Kidney epithelial cell (primary cell): ENCODE data around the gene ASIC3. TPM values are rescaled to one million over a fixed set of nuclear protein-coding genes. Genes with fewer than 3 reads are reported as not detected.
"Not testable (repeated sequence)": the region's sequence is repeated elsewhere in the genome, so short reads cannot be mapped to it uniquely, and the experiment has no call there.

ENCODE experiments used
- DNase-seq: peaks from one replicate; pipeline ENCODE4 v3.0.0-alpha.2; 2010; ENCODE audit warnings: low read depth
- H3K27me3 ChIP-seq: 2 replicates; pipeline ENCODE4 v1.6.0; 2011; ENCODE audit warnings: low read length; ENCODE audit not compliant: control insufficient read depth, insufficient read depth
- H3K36me3 ChIP-seq: 2 replicates; pipeline ENCODE4 v1.5.1; 2011; ENCODE audit warnings: low read length; ENCODE audit not compliant: control insufficient read depth, insufficient read depth
- H3K4me3 ChIP-seq: 2 replicates; pipeline ENCODE4 v1.5.1; 2011; ENCODE audit warnings: low read depth, mild to moderate bottlenecking, control low read depth, low read length
- total RNA-seq: library from RNA; depleted of rRNA; stranded (reverse); fragments of >200 nt; gene quantifications from 2 replicates; pipeline ENCODE4 v1.2.3, GENCODE V29; 2015
- TF ChIP-seq, protein P1 (sequence below): IDR thresholded peaks from 2 replicates; pipeline ENCODE4 v1.5.1; 2011; ENCODE audit warnings: mild to moderate bottlenecking, moderate library complexity, low read length, control low read depth, inconsistent platforms; ENCODE audit not compliant: insufficient read depth, poor library complexity, severe bottlenecking

The ASIC3 gene
- total RNA-seq, 1 donor from 2014 or later = 0.04 TPM

DNA sequence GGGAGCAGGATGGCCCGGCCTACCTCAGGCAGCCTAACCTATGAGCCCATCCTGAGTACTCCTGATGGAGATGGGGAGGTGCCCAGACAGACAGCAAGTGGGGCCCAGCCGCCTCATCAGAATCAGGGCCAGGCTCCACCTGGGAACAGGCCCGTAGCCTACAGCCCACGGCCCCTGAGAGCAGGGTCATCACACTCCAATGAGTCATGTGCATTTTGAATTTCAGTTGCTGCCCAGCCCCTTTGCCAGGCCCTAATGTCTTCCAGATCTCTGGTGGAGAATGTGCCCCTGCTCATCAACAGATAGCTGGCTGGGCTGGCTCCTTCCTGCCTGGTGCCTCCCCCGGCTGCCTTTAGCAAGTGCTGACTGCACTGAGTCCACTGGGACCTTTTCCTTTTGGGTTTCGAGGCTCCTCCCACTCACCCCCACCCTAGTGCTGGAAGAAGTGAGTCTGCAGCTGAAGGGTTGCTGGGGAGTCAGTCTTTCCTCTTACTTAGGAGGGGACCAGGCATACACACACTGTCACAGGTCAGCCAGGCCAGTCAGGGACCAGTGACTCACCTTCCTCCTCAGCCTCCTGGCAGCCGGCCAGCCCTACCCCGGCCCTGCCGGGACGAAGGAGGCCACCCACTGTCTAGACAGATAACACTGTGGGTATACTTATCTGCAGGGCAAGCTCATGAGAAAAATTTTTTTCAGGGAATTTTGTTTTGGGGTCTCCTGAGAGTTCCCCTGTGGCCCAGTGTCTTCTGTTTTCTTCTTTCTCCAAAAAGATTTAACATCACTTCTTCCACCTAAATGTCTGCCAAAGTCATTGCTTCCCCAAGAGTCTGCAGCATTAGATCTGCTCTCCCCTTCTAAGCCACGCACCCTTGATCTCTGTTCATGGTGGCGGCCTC lies 9.1 kb upstream of the ASIC3 start:
- TF ChIP-seq, protein P1, sequence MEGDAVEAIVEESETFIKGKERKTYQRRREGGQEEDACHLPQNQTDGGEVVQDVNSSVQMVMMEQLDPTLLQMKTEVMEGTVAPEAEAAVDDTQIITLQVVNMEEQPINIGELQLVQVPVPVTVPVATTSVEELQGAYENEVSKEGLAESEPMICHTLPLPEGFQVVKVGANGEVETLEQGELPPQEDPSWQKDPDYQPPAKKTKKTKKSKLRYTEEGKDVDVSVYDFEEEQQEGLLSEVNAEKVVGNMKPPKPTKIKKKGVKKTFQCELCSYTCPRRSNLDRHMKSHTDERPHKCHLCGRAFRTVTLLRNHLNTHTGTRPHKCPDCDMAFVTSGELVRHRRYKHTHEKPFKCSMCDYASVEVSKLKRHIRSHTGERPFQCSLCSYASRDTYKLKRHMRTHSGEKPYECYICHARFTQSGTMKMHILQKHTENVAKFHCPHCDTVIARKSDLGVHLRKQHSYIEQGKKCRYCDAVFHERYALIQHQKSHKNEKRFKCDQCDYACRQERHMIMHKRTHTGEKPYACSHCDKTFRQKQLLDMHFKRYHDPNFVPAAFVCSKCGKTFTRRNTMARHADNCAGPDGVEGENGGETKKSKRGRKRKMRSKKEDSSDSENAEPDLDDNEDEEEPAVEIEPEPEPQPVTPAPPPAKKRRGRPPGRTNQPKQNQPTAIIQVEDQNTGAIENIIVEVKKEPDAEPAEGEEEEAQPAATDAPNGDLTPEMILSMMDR = no peak
- DNase-seq = peak; percentile 87
- H3K27me3 ChIP-seq = no peaks in the 10 kb centered on the region
- no peak overlapping the region for H3K4me3 ChIP-seq
- H3K36me3 ChIP-seq = no peaks in the 10 kb centered on the region

DNA sequence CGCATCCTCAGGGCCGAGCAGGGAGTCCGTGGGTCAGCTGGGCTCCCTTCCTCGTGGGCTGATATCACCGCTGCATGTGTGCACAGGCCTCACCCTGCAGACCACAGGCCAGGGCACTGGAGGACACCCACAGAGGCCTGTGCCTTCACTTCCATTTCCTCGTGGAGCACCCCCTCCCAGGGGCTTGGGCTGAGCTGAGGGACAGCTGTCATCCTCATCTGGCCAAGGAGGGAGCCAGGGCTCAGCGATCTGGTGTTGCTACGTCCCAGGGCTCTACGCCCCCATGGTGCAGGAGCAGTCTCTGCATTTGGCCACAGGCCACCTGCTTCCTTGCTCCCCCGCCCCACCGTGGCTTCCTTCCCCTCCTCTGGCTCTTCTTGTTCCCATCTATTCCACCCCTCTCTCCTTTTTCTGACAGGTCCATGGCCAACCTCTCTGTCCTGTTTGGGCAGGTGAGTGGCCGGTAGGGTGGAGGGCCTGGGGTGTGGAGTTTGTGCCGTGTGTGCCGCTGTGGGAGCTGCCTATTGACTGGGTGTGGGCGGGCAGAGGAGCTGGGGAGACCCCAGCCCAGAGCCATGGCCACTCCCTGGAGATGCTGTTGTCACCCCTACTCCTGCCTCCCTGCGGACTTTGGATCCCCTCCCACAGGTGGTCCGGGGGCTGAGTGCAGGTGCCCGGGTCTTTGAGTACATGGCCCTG lies 8.3 kb upstream of the ASIC3 start:
- TF ChIP-seq, protein P1 = no peak
- Histone ChIP-seq H3K36me3 (no peaks in the 10 kb centered on the region), H3K4me3 (no peak overlapping the region), H3K27me3 (no peaks in the 10 kb centered on the region)
- no peak for DNase-seq

DNA sequence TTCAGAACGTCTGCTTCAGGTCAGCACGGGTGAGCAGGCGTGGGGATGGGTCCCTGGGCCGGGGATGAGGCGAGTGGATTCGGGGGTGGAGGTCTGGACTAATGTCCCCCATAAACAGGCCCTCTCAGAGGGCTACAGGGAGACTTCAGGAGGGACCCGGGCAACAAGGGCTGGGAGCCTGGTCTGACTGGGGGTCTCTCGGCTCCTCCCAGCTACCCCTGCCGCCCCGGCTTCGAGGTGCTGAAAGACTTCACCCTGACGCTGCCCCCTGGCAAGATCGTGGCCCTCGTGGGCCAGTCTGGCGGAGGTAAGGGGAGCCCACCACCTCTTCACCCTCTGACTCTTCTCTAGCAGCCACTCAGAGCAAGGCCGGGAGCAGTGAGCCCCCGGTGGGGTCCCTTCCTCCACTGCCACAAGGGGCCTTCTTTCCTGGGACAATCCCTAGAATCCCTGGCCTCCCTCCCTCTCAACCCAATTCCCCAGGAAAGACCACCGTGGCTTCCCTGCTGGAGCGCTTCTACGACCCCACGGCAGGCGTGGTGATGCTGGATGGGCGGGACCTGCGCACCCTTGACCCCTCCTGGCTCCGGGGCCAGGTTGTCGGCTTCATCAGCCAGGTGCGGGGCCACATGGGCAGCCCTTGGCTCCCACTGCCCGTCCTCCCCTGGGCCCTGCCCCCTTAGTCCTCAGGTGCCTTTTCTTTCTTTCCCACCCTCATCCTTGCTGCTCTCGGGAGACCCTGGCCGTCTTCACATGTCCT lies 7.5 kb upstream of the ASIC3 start:
- Histone ChIP-seq H3K36me3 (no peaks in the 10 kb centered on the region), H3K27me3 (no peaks in the 10 kb centered on the region)

DNA sequence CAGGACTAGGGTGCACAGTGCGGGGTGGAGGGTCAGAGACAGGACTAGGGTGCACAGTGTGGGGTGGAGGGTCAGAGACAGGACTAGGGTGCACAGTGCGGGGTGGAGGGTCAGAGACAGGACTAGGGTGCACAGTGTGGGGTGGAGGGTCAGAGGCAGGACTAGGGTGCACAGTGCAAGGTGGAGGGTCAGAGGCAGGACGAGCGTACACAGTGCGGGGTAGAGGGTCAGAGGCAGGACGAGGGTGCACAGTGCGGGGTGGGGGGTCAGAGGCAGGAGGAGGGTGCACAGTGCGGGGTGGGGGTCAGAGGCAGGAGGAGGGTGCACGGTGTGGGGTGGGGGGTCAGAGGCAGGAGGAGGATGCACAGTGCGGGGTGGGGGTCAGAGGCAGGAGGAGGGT lies 4.9 kb upstream of the ASIC3 start:
- not testable (repeated sequence) for DNase-seq, H3K36me3 ChIP-seq, H3K4me3 ChIP-seq

More for the DNA sequence above, 7.5 kb upstream of the ASIC3 start:
- no peak for DNase-seq
- TF ChIP-seq, protein P1 = no peak
- H3K4me3 ChIP-seq = no peak overlapping the region

DNA sequence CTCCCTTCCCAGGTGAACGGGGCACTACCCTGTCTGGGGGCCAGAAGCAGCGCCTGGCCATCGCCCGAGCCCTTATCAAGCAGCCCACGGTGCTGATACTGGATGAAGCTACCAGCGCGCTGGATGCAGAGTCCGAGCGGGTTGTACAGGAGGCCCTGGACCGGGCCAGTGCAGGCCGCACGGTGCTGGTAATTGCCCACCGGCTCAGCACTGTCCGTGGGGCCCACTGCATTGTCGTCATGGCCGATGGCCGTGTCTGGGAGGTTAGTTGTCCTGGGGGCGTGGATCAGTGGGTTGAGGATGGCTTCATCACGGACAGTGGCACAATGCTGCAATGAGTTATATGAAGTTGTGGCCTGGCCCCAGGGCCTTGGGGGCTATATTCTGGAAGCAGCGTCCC lies 4.4 kb upstream of the ASIC3 start:
- H3K27me3 ChIP-seq = peaks cover 9% of the 10 kb centered on the region
- no peak for DNase-seq
- H3K4me3 ChIP-seq = no peak overlapping the region
- TF ChIP-seq, protein P1 = no peak
- no peaks in the 10 kb centered on the region for H3K36me3 ChIP-seq

More for the DNA sequence above, 4.9 kb upstream of the ASIC3 start:
- H3K27me3 ChIP-seq = not testable (repeated sequence)

DNA sequence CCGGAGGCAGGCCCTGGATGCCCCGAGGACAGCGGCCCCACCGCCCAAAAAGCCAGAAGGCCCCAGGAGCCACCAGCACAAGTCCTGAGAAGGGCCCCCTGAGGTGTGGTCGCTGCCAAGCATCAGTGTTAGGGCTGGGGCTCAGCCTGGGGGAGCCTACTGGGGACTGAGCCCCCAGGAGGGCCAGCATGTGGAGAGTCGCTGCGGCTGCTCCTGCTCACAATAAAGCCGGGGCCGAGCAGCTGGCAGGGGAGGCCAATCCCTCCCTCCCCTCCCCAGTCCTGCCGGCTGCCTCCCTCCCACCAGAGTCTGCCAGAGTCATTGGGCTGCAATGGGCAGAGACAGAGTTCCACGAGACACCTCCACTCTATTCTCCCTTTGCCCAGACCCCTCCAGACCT lies 3.1 kb upstream of the ASIC3 start:
- H3K4me3 ChIP-seq = no peak overlapping the region
- TF ChIP-seq, protein P1 = no peak

More for the DNA sequence above, 3.1 kb upstream of the ASIC3 start:
- Histone ChIP-seq H3K27me3 (peaks cover 22% of the 10 kb centered on the region), H3K36me3 (no peaks in the 10 kb centered on the region)
- DNase-seq = no peak
